HG02763 (cell line): ENCODE results near the gene CYTH1.
"Not testable (repeated sequence)": the region's sequence is repeated elsewhere in the genome, so short reads cannot be mapped to it uniquely, and the experiment has no call there.

Experiments used
- ATAC-seq: cut with Tn5 transposase; IDR thresholded peaks from one replicate; pipeline ENCODE4 v1.9.1; 2021; ENCODE audit warnings: mild to moderate bottlenecking, moderate library complexity; ENCODE audit not compliant: unreplicated experiment

CYTH1 gene

DNA sequence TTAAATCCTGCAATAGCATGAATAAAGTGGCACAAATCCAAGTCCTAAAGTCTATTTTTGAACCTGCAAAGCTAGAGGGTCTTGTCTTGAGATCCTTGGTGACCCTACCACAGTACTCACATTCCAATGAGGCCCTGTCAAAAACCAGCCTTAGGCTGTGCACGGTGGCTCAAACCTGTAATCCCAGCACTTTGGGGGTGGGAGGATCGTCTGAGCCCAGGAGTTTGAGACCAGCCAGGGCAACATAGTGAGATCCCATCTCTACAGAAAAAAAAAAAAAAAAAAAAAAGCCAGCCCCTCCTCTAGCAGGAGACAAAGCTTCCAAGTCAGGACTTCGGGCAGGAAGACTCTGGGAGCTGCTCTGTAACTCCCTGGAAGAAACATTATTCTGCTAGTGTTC is 16.3 kb downstream of the CYTH1 start:
- no peak for ATAC-seq

DNA sequence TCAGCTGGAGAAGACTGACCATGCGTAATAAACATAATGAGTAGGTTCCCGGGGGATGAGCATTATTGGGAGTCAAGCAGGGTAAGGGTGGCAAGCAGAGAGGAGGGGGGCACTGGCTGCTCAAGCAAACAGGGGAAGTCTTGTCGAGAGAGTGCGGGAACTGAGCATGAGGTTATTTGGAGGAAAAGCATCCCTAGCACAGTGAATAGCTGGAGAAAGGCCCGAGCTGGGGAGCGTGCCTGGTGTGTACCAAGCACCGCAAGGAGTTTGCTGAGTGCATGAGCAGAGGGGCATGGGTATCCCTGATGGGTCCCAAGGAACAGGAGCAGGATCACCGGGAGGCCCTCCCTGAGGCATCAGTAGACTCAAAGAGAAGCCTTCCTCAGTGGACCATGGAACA is 17.2 kb downstream of the CYTH1 start:
- no peak for ATAC-seq

DNA sequence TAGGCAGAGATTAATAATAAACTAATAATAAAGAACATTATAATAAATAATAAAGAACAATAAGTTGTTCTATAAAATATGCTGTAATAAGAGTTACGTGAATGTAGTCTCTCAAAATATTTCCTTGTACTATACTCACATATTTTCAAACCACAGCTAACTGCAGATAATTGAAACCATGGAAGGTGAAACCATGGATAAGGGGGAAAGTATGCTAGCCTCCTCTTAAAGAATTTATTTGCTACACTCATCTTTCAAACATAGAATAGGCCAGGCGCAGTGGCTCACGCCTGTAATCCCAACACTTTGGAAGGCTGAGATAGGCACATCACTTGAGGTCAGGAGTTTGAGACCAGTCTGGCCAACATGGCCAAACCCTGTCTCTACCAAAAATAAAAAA is 18.5 kb downstream of the CYTH1 start:
- no peak for ATAC-seq

DNA sequence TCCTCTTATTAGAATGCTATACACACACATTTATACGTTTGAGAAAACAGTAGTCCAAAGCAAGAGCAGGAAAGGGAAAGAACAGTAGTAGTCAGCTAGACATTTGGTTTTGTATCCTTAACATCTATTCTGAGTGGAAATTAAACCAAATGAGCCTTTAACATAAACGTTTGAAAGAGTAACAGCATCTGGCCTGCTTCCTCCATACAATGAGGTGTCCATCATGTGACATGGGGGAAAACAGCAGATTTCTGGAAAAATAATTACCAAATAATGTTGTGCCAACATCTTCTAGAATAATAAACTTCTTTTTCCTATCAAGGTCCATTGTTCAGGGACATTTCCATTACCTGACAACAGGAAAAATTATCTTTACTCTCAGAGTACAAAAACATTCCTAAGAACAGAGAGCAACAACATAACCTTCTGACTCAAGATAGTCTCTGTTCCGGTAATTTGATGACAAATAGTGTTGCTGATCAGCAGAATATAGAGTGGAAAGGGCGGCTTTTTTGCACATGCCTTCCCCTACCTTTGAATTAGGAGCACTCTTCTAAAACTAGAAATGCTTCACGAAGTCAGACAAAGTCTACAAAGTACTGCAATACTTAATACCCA is 20.2 kb downstream of the CYTH1 start:
- no peak for ATAC-seq

- no peak for ATAC-seq
Measured at GRCh38 chr17:78759969-78760352, 22.1 kb downstream of the CYTH1 start.

DNA sequence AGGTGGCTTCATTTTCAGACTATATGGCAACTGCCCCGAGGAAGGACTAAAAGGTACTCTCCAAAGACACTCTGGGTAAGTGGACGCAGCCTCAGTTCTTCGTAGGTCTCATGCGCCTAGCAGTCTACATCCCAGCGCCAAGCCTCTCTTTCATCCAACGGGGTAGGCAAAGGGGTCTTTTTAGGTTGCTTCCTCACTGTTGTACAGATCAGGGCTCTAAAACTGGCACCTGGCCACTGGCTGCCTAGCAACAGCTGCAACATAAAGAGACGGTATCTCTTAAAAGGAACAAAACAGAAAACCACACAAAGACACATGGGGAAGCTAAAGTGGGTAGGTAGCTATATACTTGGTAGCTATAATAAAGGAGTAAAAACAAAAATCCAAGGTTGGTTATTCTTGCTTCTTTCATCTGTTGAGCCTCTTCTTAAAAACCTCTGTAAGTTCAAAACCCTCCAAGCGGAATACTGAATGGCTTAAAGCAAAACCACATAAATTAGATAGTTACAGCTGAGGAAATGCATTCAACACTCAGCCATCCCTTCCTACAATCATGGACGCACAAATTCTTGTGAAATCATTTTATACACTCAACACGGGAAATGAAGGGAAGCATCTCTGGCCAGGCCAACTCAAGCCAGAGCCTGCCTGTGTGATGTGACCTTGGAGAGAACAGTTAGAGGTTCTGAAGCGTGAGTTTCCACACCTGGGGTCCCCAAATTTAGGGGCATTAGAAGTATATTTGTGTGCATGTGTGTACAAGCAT is 22.7 kb downstream of the CYTH1 start:
- ATAC-seq, result peak; percentile 63

GRCh38 chr17:78753316-78754250 is 28.5 kb downstream of the CYTH1 start:
- ATAC-seq, result no peak

DNA sequence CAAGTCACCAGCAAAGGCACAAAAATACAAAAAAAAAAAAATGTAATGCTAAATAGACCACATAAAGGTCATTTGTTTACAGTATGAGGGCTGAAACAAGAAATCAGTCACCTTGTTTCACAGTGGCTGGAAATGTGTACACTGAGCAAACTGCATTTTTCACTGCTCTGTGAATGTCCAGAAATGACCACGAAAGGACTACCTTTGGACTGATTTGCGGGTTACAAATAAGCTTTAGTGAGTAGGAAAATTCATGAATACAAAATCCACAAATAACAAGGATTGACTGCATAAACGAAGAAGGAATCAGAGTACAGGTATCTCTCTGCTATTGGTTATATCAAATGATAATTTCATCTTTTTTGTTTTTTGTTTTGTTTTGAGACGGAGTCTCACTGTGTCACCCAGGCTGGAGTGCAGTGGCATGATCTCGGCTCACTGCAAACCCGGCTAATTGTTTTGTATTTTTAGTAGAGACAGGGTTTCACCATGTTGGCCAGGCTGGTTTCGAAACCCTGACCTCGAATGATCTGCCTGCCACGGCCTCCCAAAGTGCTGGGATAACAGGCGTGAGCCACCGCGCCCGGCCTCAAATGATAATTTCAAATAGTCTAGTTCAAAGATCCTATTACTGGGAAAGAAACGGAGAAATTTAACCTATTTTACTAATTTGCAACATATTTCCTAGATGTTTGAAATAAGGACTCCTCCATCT is 30.5 kb downstream of the CYTH1 start:
- ATAC-seq, result no peak

- ATAC-seq, result not testable (repeated sequence)
Measured at GRCh38 chr17:78751000-78751399, 31.1 kb downstream of the CYTH1 start.

DNA sequence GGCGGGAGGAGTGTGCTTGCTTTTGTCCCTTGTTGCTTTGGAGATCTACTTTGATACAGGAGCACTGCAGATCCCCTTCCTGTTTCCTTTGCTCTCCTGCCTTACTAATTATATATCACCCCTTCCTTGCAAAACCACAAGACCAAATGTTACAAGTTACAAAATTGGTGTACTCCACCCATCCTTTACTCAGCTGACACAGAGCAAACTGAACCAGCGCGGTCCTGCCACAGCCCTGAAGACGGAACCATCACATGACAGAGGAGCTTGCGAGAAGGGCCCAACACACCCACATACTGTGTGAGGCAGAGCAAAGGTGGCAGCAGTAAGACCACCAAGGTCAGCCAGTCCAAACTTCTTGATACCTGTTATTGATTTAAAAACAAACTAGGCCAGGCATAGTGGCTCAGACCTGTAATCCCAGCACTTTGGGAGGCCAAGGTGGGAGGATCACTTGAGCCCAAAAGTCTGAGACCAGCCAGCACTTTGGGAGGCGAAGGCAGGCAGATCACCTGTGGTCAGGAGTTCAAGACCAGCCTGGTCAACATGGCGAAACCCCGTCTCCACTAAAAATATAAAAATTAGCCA is 33.2 kb downstream of the CYTH1 start:
- no peak for ATAC-seq

DNA sequence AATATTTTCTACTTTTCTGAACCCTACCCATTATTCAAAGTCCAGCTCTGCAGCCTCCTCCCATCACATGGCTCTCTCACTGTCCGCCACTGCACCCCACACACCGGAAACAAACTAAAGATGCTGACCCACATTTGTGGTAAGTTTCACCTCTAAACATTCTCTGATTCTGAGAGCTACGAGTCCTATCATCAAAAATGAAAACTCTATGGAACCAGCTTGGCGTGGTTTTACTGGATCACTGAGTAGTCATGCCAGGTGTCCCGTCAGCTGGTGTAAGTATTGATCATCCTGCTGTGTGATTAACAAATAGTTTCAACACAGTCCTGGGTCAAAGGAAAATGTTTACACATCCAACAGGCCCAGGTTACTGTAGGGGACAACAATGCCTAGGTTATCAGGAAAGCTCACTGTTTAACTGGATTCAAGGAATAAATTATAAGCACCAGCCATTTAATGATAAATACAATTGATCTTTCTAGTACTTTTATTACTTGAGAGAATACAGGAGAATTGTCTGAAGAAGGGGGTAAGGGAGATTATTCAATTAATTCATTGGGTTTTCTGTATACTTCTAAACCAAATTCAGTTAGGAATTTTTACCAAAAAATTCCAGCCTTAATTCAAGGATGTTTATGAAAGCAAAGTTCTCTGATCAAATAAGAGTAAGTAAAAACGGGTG is 33.9 kb downstream of the CYTH1 start:
- no peak for ATAC-seq

DNA sequence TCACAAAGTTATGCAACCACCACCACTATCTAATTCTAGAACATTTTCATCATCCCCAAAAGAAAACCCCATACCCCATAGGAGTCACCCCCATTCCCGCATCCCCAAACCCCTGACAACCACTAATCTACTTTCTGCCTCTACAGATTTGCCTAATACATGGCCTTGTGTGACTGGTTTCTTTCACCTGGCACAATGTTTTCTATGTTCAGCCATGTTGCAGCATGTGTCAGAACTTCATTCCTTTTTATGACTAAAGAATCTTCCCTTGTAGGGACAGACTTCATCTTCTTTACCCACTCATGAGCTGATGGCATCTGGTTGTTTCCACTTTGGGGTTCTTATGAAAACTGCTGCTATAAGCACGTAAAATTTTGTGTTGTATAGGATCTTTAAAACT is 34.6 kb downstream of the CYTH1 start:
- no peak for ATAC-seq

GRCh38 chr17:78746949-78747269 is 35.2 kb downstream of the CYTH1 start:
- no peak for ATAC-seq

DNA sequence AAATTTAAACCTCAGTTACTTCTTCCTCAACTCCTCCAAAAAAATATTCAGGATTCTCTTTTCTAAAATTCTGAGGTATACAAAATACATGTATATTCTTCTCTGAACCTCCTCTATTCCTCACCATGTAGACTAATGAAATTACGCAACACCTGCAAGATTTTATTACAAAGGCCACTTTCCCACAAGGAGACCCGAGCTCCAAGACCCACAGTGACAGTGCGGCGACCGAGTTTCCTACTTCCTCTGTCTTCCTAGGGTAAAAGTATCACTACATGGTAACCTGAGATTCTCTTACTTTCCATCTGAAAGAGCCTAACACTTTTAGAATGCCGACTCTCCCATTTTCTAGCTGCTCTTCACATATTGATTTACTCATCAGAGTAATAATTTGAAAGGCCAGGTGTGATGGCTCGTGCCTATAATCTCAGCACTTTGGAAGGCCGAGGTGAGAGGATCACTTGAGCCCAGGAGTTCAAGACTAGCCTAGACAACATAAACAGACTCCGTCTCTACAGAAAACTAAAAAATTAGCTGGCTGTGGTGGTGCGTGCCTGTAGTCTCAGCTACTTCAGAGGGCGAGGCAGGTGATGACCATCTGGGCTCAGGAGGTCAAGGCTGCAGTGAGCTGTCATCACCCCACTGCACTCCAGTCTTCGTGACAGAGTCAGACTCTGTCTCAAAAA is 35.7 kb downstream of the CYTH1 start:
- no peak for ATAC-seq

GRCh38 chr17:78745407-78746088 is 36.5 kb downstream of the CYTH1 start:
- no peak for ATAC-seq

DNA sequence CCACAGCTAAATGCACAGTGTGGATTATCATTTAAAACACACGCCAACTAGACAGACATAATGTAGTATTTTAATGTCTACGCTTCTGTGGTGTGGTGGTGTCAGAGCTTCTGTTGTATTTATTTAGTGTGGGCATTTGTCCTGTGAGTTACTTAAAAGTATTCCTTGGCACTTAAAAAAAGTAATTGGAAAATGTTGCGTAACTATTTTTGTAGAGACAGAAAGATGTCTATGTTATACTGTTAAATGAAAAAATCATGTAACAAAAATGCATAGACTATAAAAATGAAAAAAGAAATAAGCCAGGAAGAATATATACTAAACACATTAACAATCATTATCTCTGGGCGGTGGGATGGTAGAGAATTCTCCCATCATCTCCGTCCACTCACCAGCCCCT is 39.2 kb downstream of the CYTH1 start:
- no peak for ATAC-seq

DNA sequence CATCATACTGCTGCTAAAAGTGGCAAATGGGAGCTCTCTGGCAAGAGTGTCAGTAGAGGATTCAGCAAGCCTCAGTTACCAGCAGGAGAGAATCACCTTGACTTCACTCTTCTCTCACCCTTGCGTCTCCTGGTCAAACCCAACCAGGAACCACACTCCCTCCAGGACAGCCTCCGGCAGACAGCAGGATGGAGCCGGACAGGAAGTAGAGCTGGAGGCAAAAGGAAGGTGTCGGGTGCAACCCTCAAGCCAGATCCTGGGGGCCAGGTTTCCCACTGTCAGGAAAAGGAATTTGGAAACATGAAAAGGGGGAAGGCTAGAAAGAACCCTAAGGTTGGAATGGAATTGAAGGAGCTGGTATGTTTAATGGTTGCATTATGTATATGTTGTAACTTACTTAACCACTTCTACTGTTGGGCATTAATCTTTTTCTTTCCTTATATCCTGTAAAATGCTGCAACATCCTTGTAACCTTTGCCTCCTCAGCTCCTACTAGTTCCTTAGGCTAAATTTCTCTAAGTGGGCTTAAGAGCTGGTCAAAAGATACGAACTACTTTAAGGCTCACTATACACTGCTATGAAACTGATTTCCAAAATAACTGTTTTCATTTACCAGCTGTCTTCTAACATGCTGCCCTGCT is 40.3 kb downstream of the CYTH1 start:
- ATAC-seq, result no peak

GRCh38 chr17:78739331-78739931 is 42.6 kb downstream of the CYTH1 start:
- ATAC-seq, result no peak
